AG10803 (cell line): ENCODE results near the gene SNRPN.
"Not testable (repeated sequence)": the region's sequence is repeated elsewhere in the genome, so short reads cannot be mapped to it uniquely, and the experiment has no call there.

ENCODE experiments used
- DNase-seq: peaks from one replicate; pipeline ENCODE4 v3.0.0; 2010; ENCODE audit warnings: low read depth
- H3K4me3 ChIP-seq: 2 replicates; pipeline ENCODE4 v1.5.1; 2011; ENCODE audit warnings: mild to moderate bottlenecking, low read length, control low read depth
- CTCF ChIP-seq: conservative IDR thresholded peaks from 2 replicates; pipeline ENCODE4 v1.5.1; 2011; ENCODE audit warnings: mild to moderate bottlenecking, low read length, control low read depth, inconsistent platforms

SNRPN gene

GRCh38 chr15:24933716-24934115 is 21.1 kb upstream of the SNRPN start:
- H3K4me3 ChIP-seq: no peak overlapping the region
- no peak for TF ChIP-seq CTCF
- no peak for DNase-seq

- not testable (repeated sequence) for H3K4me3 ChIP-seq, DNase-seq
These were observed 16.6 kb upstream of the SNRPN start for GRCh38 chr15:24938224-24938623.

- no peak for TF ChIP-seq CTCF
- no peak for DNase-seq
These were observed 14.6 kb upstream of the SNRPN start for GRCh38 chr15:24940236-24940635.

GRCh38 chr15:24943361-24943760 is 11.4 kb upstream of the SNRPN start:
- DNase-seq: no peak
- H3K4me3 ChIP-seq: no peak overlapping the region
- no peak for TF ChIP-seq CTCF

More at GRCh38 chr15:24940236-24940635, 14.6 kb upstream of the SNRPN start:
- no peak overlapping the region for H3K4me3 ChIP-seq

GRCh38 chr15:24944954-24945353 is 9.8 kb upstream of the SNRPN start:
- DNase-seq: no peak
- H3K4me3 ChIP-seq: no peak overlapping the region
- no peak for TF ChIP-seq CTCF

- DNase-seq: no peak
- H3K4me3 ChIP-seq: no peak overlapping the region
- TF ChIP-seq CTCF: no peak
These were observed 9.1 kb upstream of the SNRPN start for GRCh38 chr15:24945711-24946110.

- no peak for TF ChIP-seq CTCF
- no peak for DNase-seq
- no peak overlapping the region for H3K4me3 ChIP-seq
These were observed 6.3 kb upstream of the SNRPN start for GRCh38 chr15:24948495-24948894.

- H3K4me3 ChIP-seq: peak overlapping the region; percentile 91
- no peak for TF ChIP-seq CTCF
- no peak for DNase-seq
These were observed 739 bp downstream of the SNRPN start for GRCh38 chr15:24955531-24955921.
